ENCODE data around the gene SOS2. TPM values are rescaled to one million over a fixed set of nuclear protein-coding genes. Genes with fewer than 3 reads are reported as not detected.

The SOS2 gene
- total RNA-seq, 1 donor from 2014 or later, result 26.5 TPM

- DNase-seq (ENCODE audit: low spot score), result peak; percentile 94
Observed at GRCh38 chr14:50116181-50116956, 115.0 kb downstream of the SOS2 start, which contains the start of gene VCPKMT. TSS of gene VCPKMT (minus strand) at chr14:50116572. CDS start at chr14:50116552, 20 bp downstream.

DNA sequence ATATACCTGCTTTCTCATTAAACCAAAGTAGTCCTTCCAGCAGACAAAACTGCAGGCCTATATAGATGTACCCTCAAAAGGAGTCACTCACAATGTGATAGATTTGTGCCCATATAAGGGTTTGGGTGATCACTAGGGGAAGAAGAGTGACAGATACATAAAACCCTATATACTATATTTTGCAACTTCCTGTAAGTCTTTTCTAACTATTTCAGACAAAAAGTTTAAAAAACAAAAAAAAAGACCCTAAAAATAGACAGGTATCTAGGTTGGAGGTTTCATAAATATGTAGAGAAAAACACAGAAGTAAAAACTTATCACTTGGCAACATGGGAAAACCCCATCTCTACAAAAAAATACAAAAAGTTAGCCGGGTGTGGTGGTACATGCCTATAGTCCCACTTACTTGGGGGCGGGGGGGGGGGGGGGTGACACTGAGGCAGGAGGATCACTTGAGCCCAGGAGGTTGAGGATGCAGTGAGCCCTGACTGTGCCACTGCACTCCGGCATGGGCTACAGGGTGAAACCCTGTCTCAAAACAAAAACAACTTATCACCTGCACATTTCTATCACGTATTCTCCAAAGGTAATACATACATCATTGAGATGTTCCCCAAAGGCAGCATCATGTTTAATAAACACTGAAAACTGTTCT is 117.9 kb downstream of the SOS2 start:
- DNase-seq (ENCODE audit: low spot score), result no peak

- no peak for DNase-seq (ENCODE audit: low spot score)
Observed at GRCh38 chr14:50110323-50111037, 120.9 kb downstream of the SOS2 start.

GRCh38 chr14:50109342-50109741 is 122.0 kb downstream of the SOS2 start:
- DNase-seq (ENCODE audit: low spot score), result no peak

GRCh38 chr14:50107850-50108249 is 123.5 kb downstream of the SOS2 start:
- DNase-seq (ENCODE audit: low spot score), result no peak

GRCh38 chr14:50106178-50106577 is 125.2 kb downstream of the SOS2 start:
- no peak for DNase-seq (ENCODE audit: low spot score)

- no peak for DNase-seq (ENCODE audit: low spot score)
Observed at GRCh38 chr14:50103558-50103957, 127.8 kb downstream of the SOS2 start.

DNA sequence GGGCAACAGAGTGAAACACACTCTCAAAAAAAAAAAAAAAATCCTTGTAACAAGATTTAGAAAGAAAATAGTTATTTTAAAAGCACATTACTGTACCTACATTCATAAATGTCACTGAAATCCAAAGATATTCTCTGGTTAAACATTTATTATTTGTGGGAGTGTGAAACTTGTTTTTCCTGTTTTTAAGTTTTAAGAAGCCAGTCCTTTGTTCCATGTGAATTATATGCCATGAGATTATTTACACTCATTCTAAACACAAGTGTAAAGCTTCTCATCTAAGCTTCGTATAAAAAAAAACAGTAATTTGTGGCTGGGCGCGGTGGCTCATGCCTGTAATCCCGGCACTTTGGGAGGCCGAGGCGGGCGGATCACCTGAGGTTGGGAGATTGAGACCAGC is 130.0 kb downstream of the SOS2 start:
- DNase-seq (ENCODE audit: low spot score), result no peak

DNA sequence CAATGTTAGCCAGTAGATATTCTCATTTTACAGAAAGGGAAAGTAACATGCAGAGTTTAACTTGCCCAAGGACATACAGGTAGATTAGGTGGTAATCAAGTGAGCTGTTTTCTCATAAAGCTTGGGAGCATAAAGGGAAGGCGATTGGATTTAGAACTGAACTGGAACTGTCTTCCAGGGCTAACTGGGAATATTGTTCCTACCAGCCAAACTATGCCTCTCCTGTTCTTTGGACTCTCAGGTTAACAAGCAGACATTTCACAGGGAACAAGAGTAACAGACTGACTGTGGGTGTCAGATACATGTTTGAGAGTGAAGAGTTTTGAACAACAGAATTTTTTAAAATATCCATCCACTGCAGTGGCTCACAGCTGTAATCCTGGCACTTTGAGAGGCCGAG is 130.6 kb downstream of the SOS2 start:
- no peak for DNase-seq (ENCODE audit: low spot score)

- DNase-seq (ENCODE audit: low spot score), result no peak
Observed at GRCh38 chr14:50099335-50099734, 132.0 kb downstream of the SOS2 start.

- DNase-seq (ENCODE audit: low spot score), result no peak
Observed at GRCh38 chr14:50095895-50096294, 135.5 kb downstream of the SOS2 start.

GRCh38 chr14:50094056-50094755 is 137.2 kb downstream of the SOS2 start:
- DNase-seq (ENCODE audit: low spot score), result no peak

- DNase-seq (ENCODE audit: low spot score), result no peak
Observed at GRCh38 chr14:50093496-50093895, 137.9 kb downstream of the SOS2 start.

DNA sequence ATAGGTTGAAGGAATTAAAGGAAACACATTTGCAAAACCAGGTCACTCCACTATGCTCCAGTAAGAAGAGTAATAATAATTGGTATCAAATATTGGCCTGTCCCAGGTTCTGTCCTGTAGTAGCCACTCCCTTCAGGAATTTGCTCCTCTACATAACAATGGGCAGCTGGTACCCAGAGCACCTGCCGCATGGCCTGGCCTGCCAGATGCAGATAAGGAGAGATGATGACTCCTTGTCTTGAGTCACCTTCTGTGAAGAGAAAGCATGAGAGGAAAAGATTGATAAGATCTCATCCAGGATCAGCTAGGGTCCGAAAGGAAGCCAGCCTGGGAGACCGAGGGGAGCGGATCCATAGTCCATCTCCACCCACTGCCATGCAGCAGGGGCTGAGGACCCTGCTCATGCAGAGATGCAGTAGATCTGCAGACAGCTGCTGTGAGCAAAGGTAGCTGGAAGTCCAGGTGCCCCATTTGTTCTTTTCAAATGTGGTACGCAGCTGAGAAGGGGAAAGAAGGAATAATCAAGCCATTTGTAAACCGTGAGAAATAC is 139.3 kb downstream of the SOS2 start:
- DNase-seq (ENCODE audit: low spot score), result no peak

- no peak for DNase-seq (ENCODE audit: low spot score)
Observed at GRCh38 chr14:50091240-50091913, 140.0 kb downstream of the SOS2 start.

- DNase-seq (ENCODE audit: low spot score), result no peak
Observed at GRCh38 chr14:50089208-50089607, 142.2 kb downstream of the SOS2 start.

DNA sequence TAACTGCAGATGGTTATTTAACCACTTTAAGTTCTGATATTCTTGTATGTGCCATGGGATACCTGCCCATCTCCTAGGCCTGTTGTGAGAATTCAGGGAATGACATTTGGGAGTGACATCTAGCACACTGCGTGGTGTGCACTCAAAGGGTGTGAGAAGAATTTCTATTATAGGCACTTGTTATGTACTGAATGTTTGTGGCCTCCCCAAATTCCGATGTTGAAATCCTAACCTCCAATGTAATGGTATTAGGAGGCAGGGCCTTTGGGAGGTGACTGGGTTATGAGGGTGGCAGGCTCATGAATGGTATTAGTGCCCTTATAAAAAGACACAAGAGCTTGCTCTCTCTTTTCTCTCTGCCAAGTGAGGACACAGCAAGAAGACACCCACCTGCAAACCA is 142.6 kb downstream of the SOS2 start:
- no peak for DNase-seq (ENCODE audit: low spot score)

DNA sequence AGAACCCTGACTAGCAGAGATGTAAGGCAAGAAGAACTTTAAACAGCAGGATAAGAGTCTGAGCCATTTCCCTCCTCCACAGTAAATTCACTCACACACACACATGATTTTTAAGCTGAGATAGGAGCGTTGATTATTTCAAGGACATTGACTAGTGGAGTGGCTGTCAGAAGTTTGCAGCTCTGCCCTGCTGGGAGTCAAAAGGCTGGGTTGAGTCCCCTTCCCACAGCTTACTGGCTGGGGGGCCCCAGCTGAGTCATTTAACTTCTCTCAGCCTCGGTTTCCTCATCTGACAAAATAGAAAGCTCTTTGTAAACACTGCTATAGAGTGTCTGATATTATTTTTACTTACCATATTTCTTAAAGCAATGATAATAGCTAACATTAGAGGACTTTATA is 143.3 kb downstream of the SOS2 start:
- DNase-seq (ENCODE audit: low spot score), result no peak

DNA sequence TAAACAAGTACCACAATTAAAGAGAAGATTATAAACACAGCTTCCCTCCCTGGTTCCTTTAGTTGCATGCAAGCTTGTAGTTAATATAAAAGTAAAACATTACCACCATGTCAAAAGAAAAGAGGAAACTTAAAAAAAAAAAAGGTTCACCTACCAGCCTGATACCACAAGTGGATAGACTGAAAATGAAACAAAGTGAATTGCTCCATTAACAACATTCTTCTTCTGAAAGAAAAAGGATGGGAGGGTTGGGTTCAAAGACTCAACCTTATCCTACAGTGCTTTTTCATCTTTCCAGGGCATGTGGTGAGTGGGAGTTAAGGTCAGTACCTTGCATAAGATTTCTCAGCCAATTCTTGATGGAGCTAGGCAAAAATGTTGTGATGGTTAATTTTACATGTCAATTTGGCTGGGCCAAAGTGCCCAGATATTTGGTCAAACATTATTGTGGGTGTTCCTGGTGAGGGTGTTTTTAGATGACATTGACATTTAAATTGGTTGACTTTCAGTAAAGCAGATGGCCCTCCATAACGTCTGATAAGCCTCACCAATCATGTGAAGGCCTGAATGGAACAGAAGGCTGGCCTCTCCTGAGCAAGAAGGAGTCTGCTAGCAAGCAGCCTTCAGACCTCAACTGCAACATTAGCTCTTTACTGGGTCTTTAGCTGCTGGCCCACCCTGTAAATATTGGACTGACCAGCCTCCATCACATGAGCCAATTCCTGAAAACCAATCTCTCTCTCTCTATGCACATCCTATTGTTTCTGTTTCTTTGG is 143.8 kb downstream of the SOS2 start:
- DNase-seq (ENCODE audit: low spot score), result no peak

- DNase-seq (ENCODE audit: low spot score), result no peak
Observed at GRCh38 chr14:50086321-50086711, 145.1 kb downstream of the SOS2 start.
